Spleen (tissue), 7 donors: ENCODE results near the gene PNKD.

Experiments
- CTCF ChIP-seq, 11 experiments: fragments of 200-600 bp in 7 of 11; fragments of 450-650 bp in 4 of 11; sonication (generic) in 4 of 11; IDR thresholded peaks in 8 of 11; conservative IDR thresholded peaks in 3 of 11; 1 replicate in 7 of 11; 2 replicates in 4 of 11; pipeline versions ENCODE4 v1.4.0 to v1.8.0; 2016 to 2021; ENCODE audit warnings: antibody characterized with exemption in 11 of 11, inconsistent platforms in 4 of 11, mild to moderate bottlenecking in 1 of 11
- POLR2A ChIP-seq, 3 donors: fragments of 450-650 bp; IDR thresholded peaks; one replicate each; pipeline ENCODE4 v1.5.1; 2017; ENCODE audit warnings: antibody characterized with exemption in 3 of 3, mild to moderate bottlenecking in 1 of 3
- POLR2AphosphoS5 ChIP-seq, 3 donors: sonication (generic); formaldehyde crosslinking; IDR thresholded peaks; one replicate each; pipeline ENCODE4 v1.5.1; 2017; ENCODE audit warnings: antibody characterized with exemption in 3 of 3
- donor health status: DM: no; HTN: no; CAD: no; lungs with moderate emphysema.
- donor health status: DM: no; HTN: no; CAD: no.
- donor health status: DM: no; HTN: no; CAD: no.

GRCh38 chr2:218282173-218282991 lies 12.1 kb downstream of the PNKD start:
- TF ChIP-seq CTCF (IDR thresholded peaks at IDR 0.05 in 8 of 11, conservative IDR thresholded peaks at IDR 0.05 in 3 of 11) (no peak), POLR2AphosphoS5 (IDR thresholded peaks at IDR 0.05) (peak in 1 of 3 donors; percentile 37), POLR2A (IDR thresholded peaks at IDR 0.05) (no peak)
